ENCODE measurements around the gene GPC1.

DNA sequence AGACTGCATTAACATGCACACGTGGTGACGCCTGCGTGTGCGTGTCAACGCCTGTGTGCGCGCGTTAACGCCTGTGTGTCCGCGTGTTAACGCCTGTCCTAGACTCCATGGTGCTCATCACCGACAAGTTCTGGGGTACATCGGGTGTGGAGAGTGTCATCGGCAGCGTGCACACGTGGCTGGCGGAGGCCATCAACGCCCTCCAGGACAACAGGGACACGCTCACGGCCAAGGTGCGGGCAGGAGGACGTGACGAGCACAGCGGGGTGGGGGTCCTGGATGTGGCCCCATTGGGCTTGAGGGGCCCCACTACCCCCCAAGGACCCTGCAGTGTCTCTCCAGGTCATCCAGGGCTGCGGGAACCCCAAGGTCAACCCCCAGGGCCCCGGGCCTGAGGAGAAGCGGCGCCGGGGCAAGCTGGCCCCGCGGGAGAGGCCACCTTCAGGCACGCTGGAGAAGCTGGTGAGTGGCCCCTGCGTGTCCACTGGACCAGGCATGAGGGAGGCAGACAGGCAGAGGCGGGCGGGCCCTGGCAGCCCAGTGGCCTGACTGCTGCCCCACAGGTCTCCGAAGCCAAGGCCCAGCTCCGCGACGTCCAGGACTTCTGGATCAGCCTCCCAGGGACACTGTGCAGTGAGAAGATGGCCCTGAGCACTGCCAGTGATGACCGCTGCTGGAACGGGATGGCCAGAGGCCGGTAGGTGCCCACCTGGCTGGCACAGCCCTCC lies 29.2 kb downstream of the GPC1 start:
- no peak for TF ChIP-seq CTCF (IDR thresholded peaks at IDR 0.05)
- TF ChIP-seq EZH2 (IDR thresholded peaks at IDR 0.05), result no peak
- TF ChIP-seq EZH2phosphoT487 (IDR thresholded peaks at IDR 0.05), result no peak

Data from neural progenitor cell (in vitro differentiated cells).